Upper lobe of left lung (tissue), 6 donors: Measurements from ENCODE around the gene ARID5B. TPM values are rescaled to one million over a fixed set of nuclear protein-coding genes. Genes with fewer than 3 reads are reported as not detected.

Experiments used
- ATAC-seq, 2 donors: fragments of 200-7000 bp; cut with Tn5 transposase; one replicate each; pipeline ENCODE4 v1.9.1; 2022; ENCODE audit warnings: mild to moderate bottlenecking in 2 of 2, moderate library complexity in 2 of 2; ENCODE audit not compliant: low FRiP score in 2 of 2
- DNase-seq, 2 donors: peaks; one replicate each; pipeline ENCODE4 v3.0.0-alpha.2; 2019 to 2020
- H3K27ac ChIP-seq, 4 donors: fragments of 200-600 bp; sonication (generic); one replicate each; pipeline ENCODE4 v1.5.1; 2016 to 2019
- H3K27me3 ChIP-seq, 4 donors: fragments of 200-600 bp; sonication (generic); one replicate each; pipeline ENCODE4 v1.5.1; 2017 to 2019
- H3K36me3 ChIP-seq, 4 donors: fragments of 200-600 bp; sonication (generic); one replicate each; pipeline ENCODE4 v1.5.1; 2016 to 2019
- H3K4me1 ChIP-seq, 4 donors: fragments of 200-600 bp; sonication (generic); one replicate each; pipeline ENCODE4 v1.5.1; 2018 to 2019
- H3K4me3 ChIP-seq, 4 donors: fragments of 200-600 bp; sonication (generic); one replicate each; pipeline ENCODE4 v1.5.1; 2017 to 2019; ENCODE audit warnings: mild to moderate bottlenecking in 2 of 4, moderate library complexity in 1 of 4
- H3K9me3 ChIP-seq, 4 donors: fragments of 200-600 bp; sonication (generic); one replicate each; pipeline ENCODE4 v1.5.1; 2018 to 2019
- CTCF ChIP-seq, 6 experiments: fragments of 450-650 bp in 4 of 6; fragments of 200-600 bp in 2 of 6; sonication (generic) in 2 of 6; IDR thresholded peaks; one replicate each; pipeline ENCODE4 v1.5.1; 2016 to 2019; ENCODE audit warnings: antibody characterized with exemption in 6 of 6
- EP300 ChIP-seq, 4 donors: sonication (generic); formaldehyde crosslinking; IDR thresholded peaks; one replicate each; pipeline ENCODE4 v1.5.1; 2017; ENCODE audit warnings: antibody characterized with exemption in 4 of 4, control low read depth in 2 of 4
- POLR2A ChIP-seq, 4 donors: fragments of 450-650 bp; IDR thresholded peaks; one replicate each; pipeline ENCODE4 v1.5.1; 2016 to 2017; ENCODE audit warnings: antibody characterized with exemption in 4 of 4, mild to moderate bottlenecking in 2 of 4
- POLR2AphosphoS5 ChIP-seq, 2 donors: sonication (generic); formaldehyde crosslinking; IDR thresholded peaks; one replicate each; pipeline ENCODE4 v1.5.1; 2017; ENCODE audit warnings: antibody characterized with exemption in 2 of 2
- WGBS, 2 donors: methylation state at CpG; one replicate each; pipeline ENCODE4 v1.1.5; 2017 to 2018; 5-methylcytosine and 5-hydroxymethylcytosine counted together
- total RNA-seq, 6 donors: library from RNA; depleted of rRNA in 4 of 6; stranded (reverse); fragments of >200 nt in 4 of 6; gene quantifications; one replicate each; pipeline versions ENCODE4 v1.1.0 to v1.2.1, GENCODE V29; 2016 to 2021
- donor health status: DM: no; HTN: no; CAD: no; lungs with moderate emphysema.
- donor health status: DM: no; HTN: yes; CAD: no; lungs with severe emphysema.

Gene ARID5B
- total RNA-seq, 6 donors from 2014 or later, result 20.2 to 51.3 (median 28.4) TPM

- ATAC-seq, result no peak
- WGBS, 2 donors, result 100% methylated on average over 2 of the region's 2 CpGs
Measured at GRCh38 chr10:61921143-61921542, 19.6 kb downstream of the ARID5B start.

GRCh38 chr10:61923210-61923949, 21.9 kb downstream of the ARID5B start:
- Histone ChIP-seq H3K9me3 (no peaks in the 10 kb centered on the region), H3K4me3 (no peak overlapping the region), H3K27ac (no peak overlapping the region), H3K4me1 (peaks cover 0 to 5% (median 0%) of the 10 kb centered on the region in 4 donors), H3K36me3 (no peaks in the 10 kb centered on the region), H3K27me3 (no peaks in the 10 kb centered on the region)
- TF ChIP-seq POLR2AphosphoS5 (IDR thresholded peaks at IDR 0.05), result no peak
- TF ChIP-seq EP300 (IDR thresholded peaks at IDR 0.05), result no peak
- TF ChIP-seq CTCF (IDR thresholded peaks at IDR 0.05), result no peak
- no peak for TF ChIP-seq POLR2A (IDR thresholded peaks at IDR 0.05)
- WGBS, 2 donors, result 61 to 66% methylated on average over 6 of the region's 6 CpGs
- DNase-seq (no peak), ATAC-seq (peak; percentile 38 to 43)

More at GRCh38 chr10:61921143-61921542, 19.6 kb downstream of the ARID5B start:
- Histone ChIP-seq H3K4me1 (peaks cover 0 to 5% (median 0%) of the 10 kb centered on the region in 4 donors), H3K27me3 (no peaks in the 10 kb centered on the region), H3K9me3 (no peaks in the 10 kb centered on the region), H3K4me3 (no peak overlapping the region), H3K36me3 (no peaks in the 10 kb centered on the region), H3K27ac (no peak overlapping the region)
- TF ChIP-seq CTCF (IDR thresholded peaks at IDR 0.05), result no peak
- no peak for TF ChIP-seq POLR2AphosphoS5 (IDR thresholded peaks at IDR 0.05)
- TF ChIP-seq POLR2A (IDR thresholded peaks at IDR 0.05), result no peak
- no peak for TF ChIP-seq EP300 (IDR thresholded peaks at IDR 0.05)
- no peak for DNase-seq

- no peak overlapping the region for H3K4me3 ChIP-seq
- H3K4me1 ChIP-seq, result peaks cover 0 to 5% (median 0%) of the 10 kb centered on the region in 4 donors
- TF ChIP-seq CTCF (IDR thresholded peaks at IDR 0.05) (no peak), EP300 (IDR thresholded peaks at IDR 0.05) (no peak), POLR2A (IDR thresholded peaks at IDR 0.05) (no peak), POLR2AphosphoS5 (IDR thresholded peaks at IDR 0.05) (no peak)
- no peaks in the 10 kb centered on the region for H3K9me3 ChIP-seq
- ATAC-seq (no peak), DNase-seq (no peak)
- 86 to 94% methylated on average over 2 of the region's 2 CpGs for WGBS, 2 donors
- H3K27ac ChIP-seq, result no peak overlapping the region
- H3K27me3 ChIP-seq, result no peaks in the 10 kb centered on the region
- H3K36me3 ChIP-seq, result no peaks in the 10 kb centered on the region
Measured at GRCh38 chr10:61923950-61924274, 22.4 kb downstream of the ARID5B start.

- Histone ChIP-seq H3K9me3 (no peaks in the 10 kb centered on the region), H3K4me3 (no peak overlapping the region), H3K27ac (no peak overlapping the region), H3K36me3 (no peaks in the 10 kb centered on the region), H3K4me1 (peaks cover 0 to 12% (median 0%) of the 10 kb centered on the region in 4 donors), H3K27me3 (no peaks in the 10 kb centered on the region)
- ATAC-seq (no peak), DNase-seq (no peak)
- no peak for TF ChIP-seq CTCF (IDR thresholded peaks at IDR 0.05)
- 92 to 93% methylated on average over 4 of the region's 4 CpGs for whole genome bisulfite sequencing, 2 donors
Measured at GRCh38 chr10:61929555-61929954, 28.1 kb downstream of the ARID5B start.
